CD4-positive, alpha-beta memory T cell (primary cell): ENCODE data around the gene MXRA7. TPM values are rescaled to one million over a fixed set of nuclear protein-coding genes. Genes with fewer than 3 reads are reported as not detected.

Experiments
- CTCF ChIA-PET: fragments of 350-600 bp; sonication (Branson Sonifier 250); formaldehyde crosslinking; loops from one replicate; lab custom pipeline; 2021; ENCODE audit warnings: inconsistent platforms; ENCODE audit not compliant: partially characterized antibody; lab: Charles Lee
- POLR2A ChIA-PET: fragments of 350-600 bp; sonication (Branson Sonifier 250); formaldehyde crosslinking; loops from one replicate; lab custom pipeline; 2021; ENCODE audit not compliant: partially characterized antibody; lab: Charles Lee
- DNase-seq, 5 donors: peaks; one replicate each; pipeline versions ENCODE4 v3.0.0 to v3.0.0-alpha.2; 2020 to 2022; ENCODE audit warnings: mixed read lengths in 1 of 5
- H3K27ac ChIP-seq: one replicate; pipeline ENCODE4 v1.7.0; 2013; ENCODE audit warnings: low read depth, low read length
- H3K27me3 ChIP-seq: 2 replicates; pipeline ENCODE4 v1.7.0; 2013; ENCODE audit warnings: mild to moderate bottlenecking, low read length, moderate library complexity; ENCODE audit not compliant: insufficient read depth
- H3K36me3 ChIP-seq: 2 replicates; pipeline ENCODE4 v1.7.0; 2013; ENCODE audit warnings: mild to moderate bottlenecking, low read length, moderate library complexity; ENCODE audit not compliant: insufficient read depth
- H3K4me1 ChIP-seq: 2 replicates; pipeline ENCODE4 v1.7.0; 2013; ENCODE audit warnings: mild to moderate bottlenecking, low read length, moderate library complexity; ENCODE audit not compliant: insufficient read depth
- H3K4me3 ChIP-seq, 2 donors: one replicate each; pipeline ENCODE4 v1.7.0; 2013; ENCODE audit warnings: low read length in 2 of 2, mild to moderate bottlenecking in 1 of 2
- H3K9me3 ChIP-seq, 2 donors: one replicate each; pipeline ENCODE4 v1.7.0; 2013; ENCODE audit warnings: low read length in 2 of 2, control low read depth in 1 of 2; ENCODE audit not compliant: control insufficient read depth in 1 of 2
- H3K27ac Mint-ChIP-seq, 7 donors: one replicate each; pipeline ENCODE4 v1.8.0; 2020 to 2021; ENCODE audit warnings: mixed read lengths in 7 of 7, mild to moderate bottlenecking in 6 of 7, inconsistent platforms in 3 of 7, moderate library complexity in 3 of 7
- H3K27me3 Mint-ChIP-seq, 2 donors: one replicate each; pipeline ENCODE4 v1.8.0; 2020 to 2021; ENCODE audit warnings: mixed read lengths in 2 of 2
- H3K36me3 Mint-ChIP-seq, 2 donors: one replicate each; pipeline ENCODE4 v1.8.0; 2020 to 2021; ENCODE audit warnings: mixed read lengths in 2 of 2, inconsistent platforms in 1 of 2, mild to moderate bottlenecking in 1 of 2
- H3K4me1 Mint-ChIP-seq, 4 donors: one replicate each; pipeline ENCODE4 v1.8.0; 2020 to 2021; ENCODE audit warnings: mixed read lengths in 4 of 4, mild to moderate bottlenecking in 1 of 4
- H3K4me3 Mint-ChIP-seq, 8 donors: one replicate each; pipeline ENCODE4 v1.8.0; 2020 to 2021; ENCODE audit warnings: mixed read lengths in 8 of 8, mild to moderate bottlenecking in 7 of 8, moderate library complexity in 6 of 8, inconsistent platforms in 3 of 8
- H3K9me3 Mint-ChIP-seq, 8 donors: one replicate each; pipeline ENCODE4 v1.8.0; 2020 to 2021; ENCODE audit warnings: mixed read lengths in 8 of 8, mild to moderate bottlenecking in 5 of 8, inconsistent platforms in 3 of 8, moderate library complexity in 1 of 8
- intact Hi-C: fragments of 100-400 bp; cut with micrococcal nuclease; formaldehyde crosslinking; loops from one replicate; pipeline ENCODE4 v1.15.1; 2023
- polyA plus RNA-seq, 2 donors: library from polyadenylated mRNA; unstranded; fragments of 300-500 nt; fragmentation: Illumina TruSeq; gene quantifications; one replicate each; pipeline ENCODE4 v1.2.3, GENCODE V29; 2021
- total RNA-seq, 2 experiments: library from RNA; stranded (reverse); gene quantifications; one replicate each; pipeline ENCODE4 v1.2.3, GENCODE V29; 2021

The MXRA7 gene
- total and polyA plus RNA-seq, 4 experiments from 2014 or later: 5.3 to 15.0 (median 7.7) TPM

DNA sequence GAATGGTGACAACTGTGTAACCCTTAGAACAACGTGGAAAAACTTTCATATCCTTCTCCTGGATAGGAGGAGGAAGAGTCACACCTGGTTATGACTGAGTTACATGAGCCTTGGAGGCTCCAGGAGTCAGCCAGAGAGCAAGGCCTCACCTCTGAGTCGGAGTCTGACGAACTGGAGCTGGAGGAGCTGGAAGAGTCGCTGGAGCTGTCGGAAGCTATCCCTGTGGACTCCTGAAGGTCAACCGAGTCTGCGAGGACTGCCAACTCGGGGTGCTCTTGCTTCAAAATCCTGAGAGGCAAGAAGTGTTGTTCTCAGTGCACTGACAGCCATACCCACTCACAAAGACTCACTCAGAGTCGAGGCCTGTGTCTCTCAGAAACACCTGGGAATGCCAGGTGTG is 9.4 kb upstream of the MXRA7 start:
- no peak for DNase-seq
- peak overlapping the region in 3 of 7 donors; percentile 48 to 74 (median 55) for H3K27ac Mint-ChIP-seq
- H3K4me3 Mint-ChIP-seq: no peak overlapping the region
- Histone ChIP-seq H3K27ac (no peak overlapping the region), H3K36me3 (peaks cover 85% of the 10 kb centered on the region), H3K9me3 (no peaks in the 10 kb centered on the region), H3K4me3 (no peak overlapping the region), H3K4me1 (peaks cover 51% of the 10 kb centered on the region), H3K27me3 (no peaks in the 10 kb centered on the region)
- POLR2A ChIA-PET: interaction anchor here (0.6 to 1.4 kb wide), 3 partner anchors 9 to 97 kb away, joined by 3 to 4 read pairs (median 4); no protein-coding TSS in a partner anchor
- H3K36me3 Mint-ChIP-seq: peaks cover 54 to 78% of the 10 kb centered on the region in 2 donors
- no peaks in the 10 kb centered on the region for H3K9me3 Mint-ChIP-seq
- peaks cover 22 to 58% (median 40%) of the 10 kb centered on the region in 4 donors for H3K4me1 Mint-ChIP-seq
- CTCF ChIA-PET: interaction anchor here (1.0 kb wide), 1 partner anchor 197 kb away, joined by 3 read pairs; no protein-coding TSS in a partner anchor
- intact Hi-C loops: no loop called here
- H3K27me3 Mint-ChIP-seq: no peaks in the 10 kb centered on the region

DNA sequence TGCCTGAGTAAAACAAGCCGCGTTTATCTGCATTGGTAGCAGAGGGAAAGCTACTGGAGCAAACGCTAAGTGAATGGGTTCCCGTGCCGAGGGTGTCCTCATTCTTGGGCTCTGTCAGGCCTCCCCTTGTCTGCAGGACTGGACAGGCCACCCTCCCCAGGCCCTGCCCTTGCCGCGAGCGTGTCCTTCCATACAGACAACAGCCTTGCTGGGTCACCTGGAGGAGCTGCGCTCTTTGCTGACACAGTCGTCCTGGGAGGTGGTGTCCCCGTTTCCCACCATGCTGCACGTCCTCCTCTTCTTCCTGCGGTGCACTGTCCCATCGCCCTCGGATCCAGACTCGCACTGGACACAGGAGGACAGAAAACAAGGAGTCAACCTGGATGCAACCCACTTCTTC is 7.8 kb upstream of the MXRA7 start:
- Histone ChIP-seq H3K36me3 (peaks cover 81% of the 10 kb centered on the region), H3K27ac (no peak overlapping the region), H3K4me3 (no peak overlapping the region), H3K9me3 (no peaks in the 10 kb centered on the region), H3K4me1 (peaks cover 46% of the 10 kb centered on the region), H3K27me3 (no peaks in the 10 kb centered on the region)
- no peaks in the 10 kb centered on the region for H3K9me3 Mint-ChIP-seq
- intact Hi-C loops: no loop called here
- no peak for DNase-seq
- no peak overlapping the region for H3K4me3 Mint-ChIP-seq
- peaks cover 67 to 77% of the 10 kb centered on the region in 2 donors for H3K36me3 Mint-ChIP-seq
- no peaks in the 10 kb centered on the region for H3K27me3 Mint-ChIP-seq
- peaks cover 29 to 51% (median 40%) of the 10 kb centered on the region in 4 donors for H3K4me1 Mint-ChIP-seq
- POLR2A ChIA-PET: interaction anchor here (0.6 to 6.1 kb wide), 4 partner anchors 8 to 46 kb away, joined by 3 to 50 read pairs (median 8); partner anchors contain the start of genes JMJD6, METTL23, MFSD11 and SRSF2
- CTCF ChIA-PET: interaction anchor here (0.5 to 3.2 kb wide), 4 partner anchors 14 to 195 kb away, joined by 3 to 10 read pairs (median 6); no protein-coding TSS in a partner anchor
- H3K27ac Mint-ChIP-seq: peak overlapping the region in 4 of 7 donors; percentile 9 to 76 (median 55)

DNA sequence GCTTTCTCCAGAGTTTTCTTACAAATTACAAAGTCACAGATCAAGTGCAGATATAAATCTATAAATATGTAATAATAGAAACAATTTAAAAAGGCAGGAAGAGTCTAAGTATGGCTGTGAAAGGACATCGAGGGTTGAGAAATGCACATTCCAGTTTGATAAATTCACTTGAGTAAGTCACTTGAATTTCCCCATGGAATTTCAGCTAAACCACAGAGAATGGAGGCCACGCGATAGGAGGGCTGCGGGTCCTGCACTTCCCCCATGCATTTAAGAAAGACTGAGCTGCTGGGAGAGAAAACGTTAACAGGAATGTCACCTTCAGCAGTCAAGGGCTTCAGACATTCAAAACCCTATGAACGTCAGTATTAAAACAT is 6.1 kb upstream of the MXRA7 start:
- Mint-ChIP-seq H3K36me3 (peaks cover 64 to 72% of the 10 kb centered on the region in 2 donors), H3K27ac (peak overlapping the region in 6 of 7 donors; percentile 87 to 96 (median 92)), H3K27me3 (no peaks in the 10 kb centered on the region), H3K4me3 (no peak overlapping the region), H3K4me1 (peaks cover 29 to 43% (median 36%) of the 10 kb centered on the region in 4 donors), H3K9me3 (no peaks in the 10 kb centered on the region)
- H3K27me3 ChIP-seq: no peaks in the 10 kb centered on the region
- H3K36me3 ChIP-seq: peaks cover 68% of the 10 kb centered on the region
- H3K4me1 ChIP-seq: peaks cover 33% of the 10 kb centered on the region
- no peak overlapping the region for H3K4me3 ChIP-seq
- DNase-seq: no peak
- no peaks in the 10 kb centered on the region for H3K9me3 ChIP-seq
- POLR2A ChIA-PET: interaction anchor here (1.2 to 6.1 kb wide), 4 partner anchors 10 to 159 kb away, joined by 7 to 50 read pairs (median 14); partner anchors contain the start of genes JMJD6, METTL23, MFSD11 and SRSF2
- intact Hi-C loops: no loop called here
- H3K27ac ChIP-seq: peak overlapping the region; percentile 53
- CTCF ChIA-PET: interaction anchor here (0.7 to 6.4 kb wide), 9 partner anchors 9 to 200 kb away, joined by 3 to 54 read pairs (median 5); partner anchors contain the start of genes JMJD6 and METTL23

DNA sequence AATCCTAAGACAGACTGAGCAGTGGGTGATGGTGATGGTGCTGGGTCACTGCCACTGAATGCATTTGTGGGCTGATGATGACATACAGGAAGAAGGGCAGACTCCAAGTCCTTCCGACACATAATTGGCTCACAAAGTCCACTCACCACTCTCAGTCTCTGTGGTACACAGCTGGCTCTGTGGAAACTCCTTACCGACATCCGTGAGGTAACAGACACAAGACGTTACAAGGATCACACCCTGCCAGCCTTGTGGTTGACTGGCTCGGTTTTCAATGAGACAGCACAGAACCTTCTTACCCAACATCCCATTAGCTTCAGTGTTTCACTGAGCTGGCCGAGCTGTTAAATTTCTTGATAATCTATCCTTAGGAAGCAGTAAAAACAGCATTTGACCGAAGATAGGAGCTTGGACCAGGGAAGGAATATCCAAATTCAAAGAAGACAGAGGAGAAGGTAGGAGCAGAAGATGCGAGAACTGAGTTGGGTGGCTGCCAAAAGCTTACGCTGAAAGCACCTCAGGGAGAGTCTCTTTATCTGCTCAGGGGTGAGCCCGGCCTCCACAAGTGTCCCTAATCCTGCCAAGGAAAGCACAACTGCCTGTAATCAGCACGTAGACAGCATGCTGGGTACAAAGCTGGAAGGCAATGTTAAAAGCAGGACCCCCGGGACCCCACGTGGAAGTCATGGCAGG is 5.5 kb upstream of the MXRA7 start:
- Histone ChIP-seq H3K36me3 (peaks cover 63% of the 10 kb centered on the region), H3K4me3 (no peak overlapping the region), H3K27me3 (no peaks in the 10 kb centered on the region), H3K4me1 (peaks cover 37% of the 10 kb centered on the region), H3K27ac (peak overlapping the region; percentile 53), H3K9me3 (no peaks in the 10 kb centered on the region)
- Mint-ChIP-seq H3K4me3 (peak overlapping the region in 5 of 8 donors; percentile 24 to 70 (median 41)), H3K27ac (peak overlapping the region; percentile 87 to 96 (median 92)), H3K27me3 (no peaks in the 10 kb centered on the region), H3K36me3 (peaks cover 59 to 66% of the 10 kb centered on the region in 2 donors), H3K4me1 (peaks cover 26 to 43% (median 34%) of the 10 kb centered on the region in 4 donors), H3K9me3 (no peaks in the 10 kb centered on the region)
- ChIA-PET POLR2A (interaction anchor here (1.2 to 6.1 kb wide), 3 partner anchors 10 to 159 kb away, joined by 7 to 50 read pairs (median 14); partner anchors contain the start of genes JMJD6 and METTL23), CTCF (interaction anchor here (0.7 to 6.4 kb wide), 9 partner anchors 9 to 199 kb away, joined by 3 to 54 read pairs (median 5); partner anchors contain the start of genes JMJD6 and METTL23)
- peak; percentile 51 to 85 (median 70) for DNase-seq
- intact Hi-C loops: no loop called here

DNA sequence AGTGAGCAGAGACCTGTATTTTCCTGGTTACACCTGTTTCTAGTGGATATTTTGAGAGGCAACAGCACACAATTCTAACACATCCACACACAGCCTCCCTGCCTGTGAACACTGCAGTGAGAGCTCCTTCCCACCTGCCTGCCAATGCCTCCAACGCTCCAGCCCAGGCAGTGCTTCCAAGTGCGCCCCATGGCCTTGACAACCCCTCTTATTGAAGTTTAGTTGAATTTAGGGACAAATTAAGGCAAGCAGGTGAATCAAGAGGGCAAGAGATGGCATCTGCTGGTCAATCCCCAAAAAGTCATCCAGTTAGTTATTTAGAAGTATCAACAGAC is 4.7 kb upstream of the MXRA7 start:
- Mint-ChIP-seq H3K27ac (peak overlapping the region; percentile 38 to 94 (median 92)), H3K9me3 (no peaks in the 10 kb centered on the region), H3K4me1 (peaks cover 24 to 46% (median 34%) of the 10 kb centered on the region in 4 donors), H3K36me3 (peaks cover 52 to 61% of the 10 kb centered on the region in 2 donors), H3K4me3 (peak overlapping the region in 1 of 8 donors; percentile 36), H3K27me3 (no peaks in the 10 kb centered on the region)
- Histone ChIP-seq H3K36me3 (peaks cover 55% of the 10 kb centered on the region), H3K4me1 (peaks cover 36% of the 10 kb centered on the region), H3K4me3 (no peak overlapping the region), H3K27me3 (no peaks in the 10 kb centered on the region), H3K9me3 (no peaks in the 10 kb centered on the region), H3K27ac (peak overlapping the region; percentile 53)
- no peak for DNase-seq
- CTCF ChIA-PET: interaction anchor here (1.3 to 6.4 kb wide), 10 partner anchors 10 to 192 kb away, joined by 3 to 54 read pairs (median 12); partner anchors contain the start of genes JMJD6 and METTL23
- intact Hi-C loops: loop anchor here (1.0 kb wide), 2 partner anchors 157 to 192 kb away; no protein-coding TSS in a partner anchor
- POLR2A ChIA-PET: interaction anchor here (0.9 to 6.1 kb wide), 5 partner anchors 11 to 158 kb away, joined by 3 to 50 read pairs (median 7); partner anchors contain the start of genes JMJD6 and METTL23

DNA sequence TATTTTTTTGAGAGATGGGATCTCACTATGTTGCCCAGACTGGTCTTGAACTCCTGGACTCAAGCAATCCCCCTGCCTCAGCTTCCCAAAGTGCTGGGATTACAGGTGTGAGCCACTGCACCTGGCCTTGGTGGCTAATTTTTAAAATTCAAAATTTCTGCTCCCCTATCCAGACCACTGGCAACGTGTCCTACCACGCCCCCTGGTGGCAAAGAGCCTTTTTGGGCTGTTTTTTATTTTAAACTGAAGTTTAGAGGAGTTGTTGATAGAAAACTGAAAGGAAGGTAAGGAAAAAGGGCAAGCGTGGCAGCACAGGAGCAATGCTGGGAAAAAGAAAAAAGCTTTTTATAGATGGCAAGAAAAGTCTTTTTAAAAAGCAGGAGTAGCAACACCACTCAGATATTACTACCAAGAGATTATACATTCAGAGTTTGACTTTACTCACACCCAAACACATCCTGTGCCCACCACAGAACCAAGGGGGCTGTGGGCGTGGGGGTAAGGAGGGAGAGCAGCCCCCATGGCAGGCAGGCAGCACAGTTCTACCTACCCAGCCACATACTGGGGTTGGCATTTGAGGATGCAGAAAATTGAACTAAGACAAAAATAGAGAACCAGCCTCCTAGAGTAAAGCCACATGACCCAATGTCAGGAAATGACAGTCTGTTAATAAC is 4.2 kb upstream of the MXRA7 start:
- DNase-seq: peak; percentile 63 to 75 (median 71)
- no peaks in the 10 kb centered on the region for H3K27me3 Mint-ChIP-seq
- H3K27ac ChIP-seq: peak overlapping the region; percentile 53
- no peaks in the 10 kb centered on the region for H3K27me3 ChIP-seq
- H3K36me3 Mint-ChIP-seq: peaks cover 48 to 56% of the 10 kb centered on the region in 2 donors
- intact Hi-C loops: loop anchor here (1.0 to 5.0 kb wide), 3 partner anchors 122 to 192 kb away; no protein-coding TSS in a partner anchor
- H3K9me3 ChIP-seq: no peaks in the 10 kb centered on the region
- no peaks in the 10 kb centered on the region for H3K9me3 Mint-ChIP-seq
- peaks cover 50% of the 10 kb centered on the region for H3K36me3 ChIP-seq
- peaks cover 24 to 46% (median 35%) of the 10 kb centered on the region in 4 donors for H3K4me1 Mint-ChIP-seq
- CTCF ChIA-PET: interaction anchor here (1.1 to 6.4 kb wide), 17 partner anchors 11 to 192 kb away, joined by 3 to 54 read pairs (median 6); partner anchors contain the start of genes JMJD6 and METTL23
- peak overlapping the region in 5 of 8 donors; percentile 1 to 33 (median 14) for H3K4me3 Mint-ChIP-seq
- POLR2A ChIA-PET: interaction anchor here (0.9 to 6.1 kb wide), 8 partner anchors 9 to 192 kb away, joined by 3 to 50 read pairs (median 6); partner anchors contain the start of genes JMJD6 and METTL23
- H3K4me1 ChIP-seq: peaks cover 39% of the 10 kb centered on the region
- H3K27ac Mint-ChIP-seq: peak overlapping the region; percentile 72 to 94 (median 87)
- H3K4me3 ChIP-seq: no peak overlapping the region
